ENCODE measurements around the gene CRABP2.

The CRABP2 gene

DNA sequence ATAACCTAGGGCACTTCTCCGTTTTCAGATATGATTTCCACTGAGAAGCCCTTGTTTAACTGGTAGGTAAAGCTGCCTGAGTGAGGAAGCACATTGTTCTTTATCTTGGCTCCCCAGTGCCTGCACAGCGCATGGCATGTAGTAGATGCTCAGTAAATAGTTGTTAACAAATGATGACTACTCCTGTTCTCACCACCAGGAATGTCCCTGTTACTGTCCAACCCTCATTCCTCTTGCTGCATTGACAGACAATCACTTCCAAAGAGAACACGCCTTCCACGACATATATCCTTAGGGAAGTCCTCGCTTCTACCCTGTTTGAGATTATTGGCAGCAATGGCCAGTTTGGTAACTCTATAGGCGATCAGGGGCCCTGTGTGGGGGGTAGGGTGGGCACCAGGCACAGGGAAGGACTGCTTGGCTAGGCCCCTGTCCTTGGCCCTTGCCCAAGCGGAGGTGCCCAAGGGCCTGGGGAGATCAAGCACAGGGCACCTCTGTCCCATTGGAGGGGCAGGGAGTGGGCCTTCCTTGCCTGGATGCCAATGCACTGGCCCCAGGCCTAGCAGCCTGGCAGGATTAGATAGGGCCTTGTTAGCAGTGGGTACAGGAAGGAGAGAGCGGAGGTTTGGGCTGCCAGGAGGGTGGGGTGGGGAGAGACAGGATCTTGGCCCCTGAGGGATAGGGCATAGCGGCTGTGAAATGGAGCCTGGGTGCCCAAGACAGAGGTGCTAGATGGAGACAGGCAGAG lies 38.3 kb downstream of the CRABP2 start:
- DNase-seq = no peak

DNA sequence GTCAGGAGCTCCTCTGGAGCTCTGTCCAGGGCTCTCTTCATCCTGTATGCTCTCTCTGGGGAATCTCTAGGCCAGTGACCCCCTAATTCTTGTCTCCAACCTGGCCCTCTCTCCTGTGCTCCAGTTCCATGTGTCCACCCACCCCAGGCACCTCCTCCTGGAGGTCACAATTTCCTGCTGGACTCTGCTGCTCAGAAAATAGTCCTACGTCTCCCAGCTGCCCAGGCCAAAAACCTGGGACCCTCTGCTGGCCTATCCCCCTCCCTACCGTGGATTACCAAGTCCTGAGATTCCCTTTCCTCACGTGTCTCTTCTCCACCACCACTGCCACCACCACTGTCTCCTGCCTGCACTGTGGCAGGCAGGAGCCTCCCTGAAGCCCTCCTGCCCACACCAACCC lies 39.8 kb downstream of the CRABP2 start:
- DNase-seq = no peak

DNA sequence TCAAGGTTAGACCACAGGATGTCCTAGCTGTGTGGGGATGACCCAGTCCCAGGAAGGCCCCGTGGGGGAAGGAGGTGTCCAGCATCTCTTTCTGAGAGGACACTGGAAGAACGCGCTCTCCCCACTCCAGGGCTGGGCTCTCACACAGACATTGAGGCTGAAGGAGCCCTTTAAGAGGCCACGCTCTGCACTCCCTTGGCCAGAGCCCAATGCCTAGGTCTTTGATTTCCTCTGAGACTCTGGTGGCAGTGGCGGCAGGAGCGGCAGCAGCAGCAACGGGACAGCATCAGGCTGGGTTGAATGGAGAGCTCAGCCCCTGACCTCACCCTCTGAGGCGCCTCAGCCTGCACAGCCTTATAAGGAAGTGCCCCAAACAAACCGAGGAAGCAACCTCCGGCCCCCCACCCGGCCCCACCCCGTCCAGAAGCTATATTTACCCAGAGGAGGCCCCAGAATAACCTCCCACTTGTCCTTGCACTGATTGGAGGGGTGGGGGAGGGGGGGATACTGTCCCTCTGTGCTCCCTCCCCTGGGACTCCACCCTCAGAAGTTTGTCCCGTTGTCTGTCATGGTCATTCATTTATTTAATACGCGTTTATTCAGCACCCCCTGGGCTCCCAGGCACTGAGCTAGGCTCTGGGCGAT lies 40.5 kb downstream of the CRABP2 start:
- no peak for DNase-seq

DNA sequence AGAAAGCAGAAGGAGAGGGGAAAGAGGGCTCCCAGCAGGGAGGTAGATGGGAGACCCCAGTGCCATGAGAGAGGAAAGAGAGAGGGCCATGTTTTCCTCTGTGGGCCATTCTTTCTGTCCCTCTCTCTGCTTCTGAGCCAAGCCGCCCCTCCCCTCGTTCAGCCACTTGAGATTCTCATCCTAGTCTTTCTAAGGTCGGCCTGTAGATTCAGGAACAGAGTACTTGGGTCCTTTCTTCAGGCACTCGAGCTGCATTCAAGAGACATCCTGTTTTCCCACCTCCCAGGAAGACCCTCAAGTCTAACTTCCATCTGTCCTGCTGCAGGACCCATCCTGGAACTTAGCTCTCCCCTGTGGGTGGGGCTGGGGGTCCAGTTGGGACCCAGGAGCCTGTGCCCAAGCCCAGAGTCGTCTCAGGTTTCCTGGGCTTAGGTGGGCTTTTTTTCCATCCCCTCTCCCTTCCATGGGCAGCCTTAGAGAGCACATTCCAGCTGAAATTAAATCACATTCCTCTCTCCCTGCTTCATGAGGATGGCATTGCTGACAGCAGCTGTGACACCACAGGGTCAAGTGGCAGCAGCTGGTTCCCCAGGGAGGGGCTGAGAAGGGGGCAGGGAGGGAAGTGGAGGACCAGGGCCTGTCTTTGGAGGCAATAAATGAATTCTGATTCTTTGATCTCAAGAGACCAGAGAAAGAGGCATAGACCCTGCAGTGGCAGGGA lies 41.2 kb downstream of the CRABP2 start:
- no peak for DNase-seq

DNA sequence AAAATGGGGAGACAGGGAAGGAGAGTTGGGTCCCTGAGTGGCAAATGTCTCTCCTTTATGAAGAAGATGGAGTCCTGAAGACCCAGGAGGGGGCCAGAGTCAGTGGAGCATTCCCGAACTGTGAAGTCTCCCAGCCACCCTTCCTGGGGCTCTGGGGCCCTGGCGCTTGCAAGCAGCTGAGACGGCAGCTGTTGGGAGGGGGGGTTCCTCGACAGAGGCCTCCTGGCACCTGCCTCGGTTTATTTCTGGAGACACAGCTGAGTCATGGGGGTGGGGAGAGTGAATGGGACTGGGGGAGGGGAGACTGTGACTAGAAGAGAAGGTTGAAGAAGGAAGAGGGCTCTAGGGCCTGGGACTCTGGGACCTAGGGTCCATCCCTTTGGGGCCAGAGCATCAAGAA lies 42.2 kb downstream of the CRABP2 start:
- DNase-seq = no peak

DNA sequence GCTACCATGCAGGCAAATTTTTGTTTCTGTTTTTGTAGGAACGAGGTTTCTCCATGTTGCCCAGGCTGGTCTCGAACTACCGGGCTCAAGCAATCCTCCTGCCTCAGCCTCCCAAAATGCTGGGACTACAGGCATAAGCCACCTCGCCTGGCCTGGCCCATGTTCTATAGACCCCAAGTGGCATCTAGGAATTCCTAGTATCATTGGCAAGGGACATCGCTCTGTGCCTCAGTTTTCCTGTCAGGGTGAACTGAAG lies 42.7 kb downstream of the CRABP2 start:
- DNase-seq = no peak

DNA sequence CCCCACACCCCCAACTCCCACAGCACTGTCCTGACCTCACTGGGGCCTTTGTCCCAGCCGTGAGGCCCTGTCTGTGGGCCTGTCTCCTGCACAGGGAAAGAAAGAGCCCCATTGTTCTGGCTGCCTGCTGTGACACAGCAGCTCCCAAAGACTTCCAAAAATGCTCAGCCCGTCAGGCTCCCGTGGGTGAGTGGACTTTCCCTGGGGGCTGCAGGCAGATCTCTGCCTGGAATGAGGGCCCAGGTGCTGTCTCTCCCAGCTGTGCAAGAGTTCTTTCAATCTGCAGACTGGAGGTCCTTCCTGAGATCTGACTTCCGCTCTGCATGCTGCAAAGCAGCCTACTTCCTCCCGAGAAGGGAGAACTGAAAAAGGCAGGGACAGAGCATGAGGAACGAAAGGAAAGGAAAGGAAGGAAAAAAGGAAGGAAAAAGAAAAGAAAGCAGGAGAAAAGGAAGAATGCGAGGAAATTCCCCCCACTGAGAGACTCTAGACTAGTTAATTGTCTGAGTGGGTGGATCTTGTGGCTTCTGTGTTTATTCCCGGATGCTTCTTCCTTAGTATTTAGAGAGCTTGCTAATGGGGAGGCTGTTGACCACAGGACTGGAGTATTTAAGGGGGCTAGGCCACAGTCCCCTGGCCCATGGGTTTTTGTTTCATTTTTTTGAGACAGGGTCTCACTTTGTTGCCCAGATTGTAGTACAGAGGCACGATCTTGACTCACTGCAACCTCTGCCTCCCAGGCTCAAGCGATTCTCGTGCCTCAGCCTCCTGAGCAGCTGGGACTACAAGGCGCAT lies 43.2 kb downstream of the CRABP2 start:
- DNase-seq = no peak

DNA sequence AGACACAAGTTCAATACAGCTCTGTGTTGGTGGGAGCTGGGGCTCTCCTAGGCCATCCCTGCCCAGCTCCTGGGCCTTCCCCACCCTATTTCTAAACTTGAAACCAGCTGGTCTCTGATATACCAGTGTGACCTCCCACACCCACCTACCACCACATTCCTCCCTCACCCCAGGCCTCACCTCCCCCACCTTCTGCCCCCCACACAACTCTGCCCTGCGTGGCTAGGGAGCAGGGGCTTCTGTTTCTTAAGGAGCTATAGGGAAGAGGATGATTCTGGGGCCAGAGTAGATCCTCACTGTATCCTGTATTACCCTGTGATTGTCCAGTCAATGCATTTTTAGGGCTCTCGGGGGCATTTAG lies 44.7 kb downstream of the CRABP2 start:
- DNase-seq = no peak

DNA sequence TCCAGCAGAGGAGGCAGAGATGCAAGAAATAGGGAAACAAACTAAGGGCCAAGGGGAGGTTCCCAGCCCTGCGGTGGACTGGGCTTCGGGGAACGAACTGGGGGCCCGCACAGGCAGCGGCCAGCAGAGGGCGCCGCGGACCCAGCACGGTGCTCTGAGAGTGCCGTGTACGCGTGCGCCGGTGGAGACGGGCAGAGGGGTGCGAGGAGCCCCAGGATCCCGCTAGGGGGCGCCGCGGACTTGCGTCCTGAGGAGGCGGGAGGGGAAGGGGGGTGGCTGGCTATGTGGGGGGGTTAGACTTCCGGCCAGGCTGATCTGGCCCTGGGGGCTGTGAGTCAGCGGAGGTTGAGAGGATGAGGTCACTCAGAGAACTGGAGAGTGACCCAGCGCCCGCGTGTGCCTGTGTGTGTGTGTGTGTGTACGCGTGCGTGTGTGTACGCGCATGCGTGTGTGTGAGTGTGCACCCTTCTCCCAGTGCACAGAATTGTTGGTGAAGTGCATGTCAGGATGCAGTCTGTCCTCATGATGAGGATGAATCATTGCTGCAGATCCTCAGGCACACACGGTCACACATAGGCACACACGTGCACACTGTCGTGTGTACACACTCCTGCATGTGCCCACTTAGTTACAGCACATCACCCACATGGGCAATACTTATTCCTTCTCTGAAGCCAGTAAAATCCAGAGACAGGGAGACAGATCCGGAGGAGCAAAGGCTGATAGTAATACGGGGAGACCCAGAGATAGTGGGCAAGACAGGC lies 45.2 kb downstream of the CRABP2 start:
- peak; percentile 75 for DNase-seq

DNA sequence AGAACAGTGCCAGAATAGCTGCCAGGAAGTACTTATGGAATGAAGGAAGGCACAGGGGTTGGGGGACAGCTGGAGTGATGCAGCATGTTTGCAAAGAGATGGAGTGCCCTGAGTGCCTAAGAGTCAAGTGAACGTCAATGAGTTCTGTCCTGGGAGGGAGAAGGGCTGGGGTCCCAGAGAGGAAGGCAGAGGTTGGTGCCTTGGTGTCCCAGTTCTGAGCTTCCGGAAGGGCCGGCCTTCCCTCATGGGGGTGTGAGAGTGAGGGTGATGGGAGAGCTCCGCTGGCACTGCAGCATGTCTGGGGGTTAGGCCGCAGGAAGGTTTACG lies 45.8 kb downstream of the CRABP2 start:
- no peak for DNase-seq

DNA sequence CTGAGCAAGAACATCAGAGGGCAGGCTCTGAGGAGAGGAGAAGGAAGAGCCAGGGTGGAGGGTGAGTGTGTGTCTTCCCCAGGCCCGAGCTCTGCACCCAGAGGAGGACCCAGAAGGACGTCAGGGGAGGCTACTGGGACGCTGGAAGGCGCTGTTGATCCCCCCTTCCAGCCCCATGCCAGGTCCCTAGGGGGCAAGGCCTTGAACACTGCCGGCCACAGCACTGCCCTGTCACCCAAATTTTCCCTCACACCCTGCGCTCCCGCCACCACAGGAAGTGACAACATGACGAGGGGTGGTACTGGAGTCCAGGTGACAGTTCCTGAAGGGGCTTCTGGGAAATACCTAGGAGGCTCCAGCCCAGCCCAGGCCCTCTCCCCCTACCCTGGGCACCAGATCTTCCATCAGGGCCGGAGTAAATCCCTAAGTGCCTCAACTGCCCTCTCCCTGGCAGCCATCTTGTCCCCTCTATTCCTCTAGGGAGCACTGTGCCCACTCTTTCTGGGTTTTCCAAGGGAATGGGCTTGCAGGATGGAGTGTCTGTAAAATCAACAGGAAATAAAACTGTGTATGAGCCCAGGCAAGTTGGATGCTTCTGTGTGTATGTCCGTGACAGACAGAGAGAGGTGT lies 46.3 kb downstream of the CRABP2 start:
- no peak for DNase-seq

DNA sequence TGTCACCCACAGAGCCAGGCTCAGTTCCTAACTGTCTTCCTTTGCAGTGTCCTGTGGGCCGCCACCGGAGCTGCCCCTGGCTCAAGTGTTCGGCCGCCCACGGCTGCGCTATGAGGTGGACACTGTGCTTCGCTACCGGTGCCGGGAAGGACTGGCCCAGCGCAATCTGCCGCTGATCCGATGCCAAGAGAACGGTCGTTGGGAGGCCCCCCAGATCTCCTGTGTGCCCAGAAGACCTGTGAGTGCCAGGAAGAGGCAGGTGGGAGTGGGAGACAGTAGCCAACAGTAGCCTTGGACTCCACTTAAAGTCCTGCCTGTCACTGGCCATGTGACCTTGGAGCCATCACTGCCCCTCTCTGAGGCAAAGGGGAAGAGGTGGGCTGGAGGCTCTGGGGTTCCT lies 46.9 kb downstream of the CRABP2 start:
- DNase-seq = no peak

DNA sequence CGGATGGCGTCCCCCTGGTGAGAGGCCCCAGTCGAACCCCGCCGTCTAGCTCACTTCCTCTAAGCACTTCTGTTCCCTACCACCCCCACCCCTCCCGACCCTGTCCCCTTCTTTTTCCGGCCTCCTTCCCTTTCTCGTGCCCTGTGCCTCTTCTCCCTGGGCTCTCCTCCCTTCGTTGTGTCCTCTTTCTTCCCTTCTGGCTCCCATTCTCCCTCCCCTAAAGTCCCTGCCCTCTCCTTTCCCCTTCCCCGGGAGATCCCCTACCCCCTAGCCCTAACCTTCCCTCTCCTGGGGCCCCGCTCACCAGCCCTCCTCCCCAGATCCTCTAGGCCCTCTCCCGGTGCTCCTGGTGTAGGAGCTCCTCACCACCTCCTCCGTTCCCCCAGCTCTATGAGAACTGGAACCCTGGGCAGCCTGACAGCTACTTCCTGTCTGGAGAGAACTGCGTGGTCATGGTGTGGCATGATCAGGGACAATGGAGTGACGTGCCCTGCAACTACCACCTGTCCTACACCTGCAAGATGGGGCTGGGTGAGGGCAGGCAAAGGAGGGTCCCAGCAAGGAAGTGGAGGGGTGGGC lies 47.6 kb downstream of the CRABP2 start:
- no peak for DNase-seq

DNA sequence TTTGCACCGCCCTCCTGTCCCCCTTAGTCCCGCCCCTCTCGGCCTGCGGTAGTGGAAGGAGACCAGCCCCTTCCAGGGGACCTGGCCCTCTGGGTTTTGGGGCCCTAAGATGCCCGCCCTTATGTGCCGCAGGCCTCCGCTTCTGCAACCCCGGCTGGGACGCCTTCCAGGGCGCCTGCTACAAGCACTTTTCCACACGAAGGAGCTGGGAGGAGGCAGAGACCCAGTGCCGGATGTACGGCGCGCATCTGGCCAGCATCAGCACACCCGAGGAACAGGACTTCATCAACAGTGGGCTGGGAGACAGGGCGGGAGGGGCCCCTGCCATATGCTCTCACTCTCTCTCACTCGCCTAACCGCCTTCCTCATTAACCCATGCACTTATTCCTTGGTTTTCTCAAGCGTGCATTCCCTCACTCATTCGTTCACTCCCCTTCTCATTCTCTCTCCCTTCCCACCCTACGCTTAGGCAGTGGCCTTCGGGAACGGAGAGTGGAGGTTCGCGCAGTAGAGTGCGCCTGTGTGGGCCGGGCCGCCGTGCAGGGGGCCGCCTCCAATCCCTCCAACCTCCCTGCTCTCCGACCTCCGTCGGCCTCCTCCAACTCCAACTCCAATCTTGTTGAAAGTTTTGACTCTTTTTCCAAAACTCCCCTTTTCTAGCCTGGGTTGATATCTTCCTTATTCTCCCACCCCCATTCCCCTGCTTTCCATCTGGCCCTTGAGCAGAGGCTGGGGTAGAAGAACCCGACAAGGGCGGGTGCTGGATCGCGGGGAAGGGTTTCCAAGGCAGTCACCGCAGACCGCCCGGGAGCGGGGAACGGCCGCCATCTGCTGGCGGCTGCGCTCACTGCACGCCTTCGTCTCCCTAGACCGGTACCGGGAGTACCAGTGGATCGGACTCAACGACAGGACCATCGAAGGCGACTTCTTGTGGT lies 48.3 kb downstream of the CRABP2 start:
- no peak for DNase-seq

DNA sequence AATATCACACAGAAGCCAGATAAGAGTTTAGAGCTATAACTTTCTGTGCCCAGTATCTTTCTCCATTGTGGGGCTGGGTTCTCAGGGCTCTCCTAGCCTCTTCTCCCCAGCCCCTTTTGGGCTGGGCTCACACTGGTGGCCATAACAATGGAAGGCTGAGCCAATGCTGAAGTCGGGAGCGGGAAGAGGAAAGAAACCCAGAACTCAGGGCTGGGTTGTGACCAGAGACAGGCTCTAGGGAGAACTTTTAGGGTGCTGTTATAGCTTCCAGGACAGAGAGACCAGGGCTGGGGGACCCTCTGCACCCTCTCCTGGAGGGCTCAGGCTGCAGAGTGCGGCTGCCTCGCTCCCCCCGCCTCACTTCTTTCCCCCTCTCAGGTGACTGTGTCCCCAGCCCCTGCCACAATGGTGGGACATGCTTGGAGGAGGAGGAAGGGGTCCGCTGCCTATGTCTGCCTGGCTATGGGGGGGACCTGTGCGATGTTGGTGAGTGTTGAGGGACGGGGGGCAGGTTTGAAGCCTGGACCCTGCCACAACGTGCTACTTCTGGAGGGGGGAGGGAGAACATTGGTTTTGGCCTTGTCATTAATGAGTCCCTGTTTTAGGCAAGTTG lies 49.4 kb downstream of the CRABP2 start:
- no peak for DNase-seq

DNA sequence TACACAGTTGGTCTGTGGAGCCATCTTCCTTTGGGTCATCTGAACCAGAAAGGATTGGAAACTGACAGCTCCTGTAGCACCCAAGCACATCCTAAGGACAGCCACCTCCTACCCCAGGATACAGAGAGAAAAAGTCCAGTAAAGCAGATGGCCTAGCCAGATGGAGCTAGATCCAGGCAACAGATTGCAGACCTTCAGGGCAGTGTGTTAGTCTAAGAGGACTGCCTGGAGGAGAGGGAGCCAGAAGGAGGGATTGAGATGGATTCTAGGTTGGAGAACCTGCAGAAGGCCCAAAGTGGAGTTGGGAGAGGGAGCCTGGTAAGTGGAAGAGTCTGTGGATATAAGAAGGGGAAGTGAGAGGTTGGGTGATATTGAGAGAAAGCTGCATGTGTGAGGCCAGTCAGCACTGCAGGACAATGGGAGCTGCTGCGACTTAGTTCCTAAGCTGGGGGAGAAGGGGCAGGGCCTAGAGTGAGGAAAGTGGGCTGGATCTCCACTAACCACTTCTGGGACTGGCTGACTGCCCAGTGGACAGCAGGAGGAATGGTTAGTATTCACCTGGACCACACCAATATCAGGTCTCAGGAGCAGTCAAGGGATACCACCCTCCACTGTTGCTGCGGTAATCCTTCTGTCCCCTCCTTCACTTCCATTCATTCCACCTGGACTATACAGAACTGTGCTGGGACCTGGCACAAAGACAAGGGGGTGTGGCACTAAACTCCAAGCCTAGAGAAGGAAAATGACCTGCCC lies 50.1 kb downstream of the CRABP2 start:
- no peak for DNase-seq

DNA sequence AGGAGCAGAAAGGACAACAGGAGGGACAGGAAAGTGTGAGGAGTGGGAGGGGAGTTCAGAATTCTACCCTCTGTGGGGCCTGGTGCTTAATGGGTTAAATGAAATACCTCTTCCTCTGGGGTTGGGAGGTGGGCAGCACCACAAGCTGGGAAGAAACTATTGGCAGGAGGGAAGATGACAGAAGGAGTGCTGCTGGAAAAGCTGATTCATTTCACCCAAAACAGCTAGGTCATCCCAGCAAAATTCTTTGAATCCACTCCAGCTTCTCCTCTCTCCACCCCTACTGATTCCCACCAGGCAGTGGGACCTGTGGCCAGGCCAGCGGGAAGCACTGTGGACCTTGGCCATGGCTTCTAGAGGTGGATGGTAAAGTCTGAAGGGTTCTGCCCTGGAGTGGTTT lies 50.7 kb downstream of the CRABP2 start:
- DNase-seq = no peak

DNA sequence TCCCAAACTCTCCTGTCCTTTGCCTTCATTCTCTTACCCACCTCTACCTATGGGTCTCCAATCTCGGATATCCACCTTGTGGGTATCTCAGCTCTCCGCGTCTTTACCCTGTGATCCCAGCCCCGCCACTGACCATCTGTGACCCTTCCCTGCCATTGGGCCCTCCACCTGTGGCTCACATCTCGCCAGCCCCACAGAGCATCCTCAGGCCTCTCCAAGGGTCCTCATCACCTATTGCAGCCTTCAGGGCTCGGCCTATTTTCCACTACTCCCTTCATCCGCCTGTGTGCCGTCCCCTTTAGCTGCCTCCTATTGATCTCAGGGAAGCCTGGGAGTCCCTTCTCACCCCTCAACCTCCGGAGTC lies 52.4 kb downstream of the CRABP2 start:
- DNase-seq = no peak

DNA sequence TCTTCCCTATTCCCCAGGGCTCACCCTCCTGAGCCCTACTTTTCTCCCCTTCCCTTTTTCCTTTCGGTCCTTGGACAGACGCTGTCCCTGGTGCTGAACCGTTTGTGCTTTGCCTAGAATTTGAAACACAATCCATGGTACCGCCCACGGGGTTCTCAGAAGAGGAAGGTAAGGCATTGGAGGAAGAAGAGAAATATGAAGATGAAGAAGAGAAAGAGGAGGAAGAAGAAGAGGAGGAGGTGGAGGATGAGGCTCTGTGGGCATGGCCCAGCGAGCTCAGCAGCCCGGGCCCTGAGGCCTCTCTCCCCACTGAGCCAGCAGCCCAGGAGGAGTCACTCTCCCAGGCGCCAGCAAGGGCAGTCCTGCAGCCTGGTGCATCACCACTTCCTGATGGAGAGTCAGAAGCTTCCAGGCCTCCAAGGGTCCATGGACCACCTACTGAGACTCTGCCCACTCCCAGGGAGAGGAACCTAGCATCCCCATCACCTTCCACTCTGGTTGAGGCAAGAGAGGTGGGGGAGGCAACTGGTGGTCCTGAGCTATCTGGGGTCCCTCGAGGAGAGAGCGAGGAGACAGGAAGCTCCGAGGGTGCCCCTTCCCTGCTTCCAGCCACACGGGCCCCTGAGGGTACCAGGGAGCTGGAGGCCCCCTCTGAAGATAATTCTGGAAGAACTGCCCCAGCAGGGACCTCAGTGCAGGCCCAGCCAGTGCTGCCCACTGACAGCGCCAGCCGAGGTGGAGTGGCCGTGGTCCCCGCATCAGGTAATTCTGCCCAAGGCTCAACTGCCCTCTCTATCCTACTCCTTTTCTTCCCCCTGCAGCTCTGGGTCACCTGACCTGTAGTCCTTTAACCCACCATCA lies 53.0 kb downstream of the CRABP2 start:
- no peak for DNase-seq
